HEK293 (cell line): Measurements from ENCODE around the gene PLEKHA6.

ENCODE experiments used
- CTCF ChIA-PET: fragments of 350-600 bp; formaldehyde crosslinking; extraction: SDS; loops from one replicate; lab custom pipeline; 2021; ENCODE audit warnings: antibody characterized with exemption; lab: Yijun Ruan, JAX
- POLR2A ChIA-PET: fragments of 300-600 bp; formaldehyde crosslinking; extraction: SDS; loops from one replicate; lab custom pipeline; 2020; ENCODE audit warnings: antibody characterized with exemption, inconsistent platforms; lab: Yijun Ruan, JAX
- H3K27ac ChIP-seq: fragments of 200-500 bp; sonication (Bioruptor generic); 2 replicates; pipeline ENCODE4 v1.5.1; 2014; ENCODE audit warnings: low read depth, low read length, control low read depth, inconsistent platforms; ENCODE audit errors: extremely low read depth
- H3K36me3 ChIP-seq, 2 experiments: fragments of 200-500 bp in 1 of 2; sonication (Bioruptor generic) in 1 of 2; 1 replicate in 1 of 2; 2 replicates in 1 of 2; pipeline ENCODE4 v1.5.1; 2014 to 2017; ENCODE audit warnings: inconsistent platforms in 2 of 2, low read length in 2 of 2; ENCODE audit not compliant: control insufficient read depth in 2 of 2, insufficient read depth in 1 of 2
- H3K4me1 ChIP-seq: fragments of 200-500 bp; sonication (Bioruptor generic); 2 replicates; pipeline ENCODE4 v1.5.1; 2014; ENCODE audit warnings: mild to moderate bottlenecking, low read length, inconsistent platforms; ENCODE audit not compliant: control insufficient read depth, insufficient read depth
- H3K4me3 ChIP-seq: 2 replicates; pipeline ENCODE4 v1.5.1; 2011; ENCODE audit warnings: low read depth, mild to moderate bottlenecking, control low read depth, low read length, moderate library complexity
- H3K9me3 ChIP-seq: fragments of 200-500 bp; sonication (Bioruptor generic); 2 replicates; pipeline ENCODE4 v1.5.1; 2014; ENCODE audit warnings: low read depth, low read length, inconsistent platforms; ENCODE audit not compliant: control insufficient read depth, insufficient read depth
- GLI4 ChIP-seq: fragments of 450-650 bp; formaldehyde crosslinking; IDR thresholded peaks from 2 replicates; pipeline ENCODE4 v1.5.1; 2016; ENCODE audit warnings: missing biosample characterization, missing genetic modification characterization
- GLIS1 ChIP-seq: fragments of 450-650 bp; formaldehyde crosslinking; IDR thresholded peaks from 2 replicates; pipeline ENCODE4 v1.5.1; 2016; ENCODE audit warnings: missing biosample characterization, missing genetic modification characterization
- RBAK ChIP-seq: fragments of 450-650 bp; formaldehyde crosslinking; IDR thresholded peaks from 2 replicates; pipeline ENCODE4 v1.5.1; 2016; ENCODE audit warnings: missing biosample characterization, missing genetic modification characterization
- SETDB1 ChIP-seq: IDR thresholded peaks from one replicate; pipeline ENCODE4 v1.6.1; 2017; ENCODE audit warnings: mild to moderate bottlenecking, low read length, moderate library complexity, mixed read lengths; ENCODE audit not compliant: insufficient read length
- SP3 ChIP-seq: fragments of 450-650 bp; formaldehyde crosslinking; IDR thresholded peaks from 2 replicates; pipeline ENCODE4 v1.5.1; 2016; ENCODE audit warnings: missing biosample characterization, missing genetic modification characterization
- ZBTB1 ChIP-seq: fragments of 450-650 bp; formaldehyde crosslinking; IDR thresholded peaks from 2 replicates; pipeline ENCODE4 v1.5.1; 2016; ENCODE audit warnings: missing biosample characterization, missing genetic modification characterization
- ZBTB21 ChIP-seq: fragments of 450-650 bp; formaldehyde crosslinking; IDR thresholded peaks from 2 replicates; pipeline ENCODE4 v1.5.1; 2017; ENCODE audit warnings: missing biosample characterization, missing genetic modification characterization
- ZNF16 ChIP-seq: fragments of 450-650 bp; formaldehyde crosslinking; IDR thresholded peaks from 2 replicates; pipeline ENCODE4 v1.5.1; 2016; ENCODE audit warnings: low read depth, missing biosample characterization, missing genetic modification characterization
- ZNF24 ChIP-seq: fragments of 450-650 bp; formaldehyde crosslinking; IDR thresholded peaks from 2 replicates; pipeline ENCODE4 v1.5.1; 2016; ENCODE audit warnings: missing biosample characterization, missing genetic modification characterization
- ZNF274 ChIP-seq, 2 experiments: fragments of 200-500 bp in 1 of 2; fragments of 450-650 bp in 1 of 2; sonication (Bioruptor generic) in 1 of 2; formaldehyde crosslinking in 1 of 2; IDR thresholded peaks; 2 replicates each; pipeline versions ENCODE4 v1.5.1 to v1.6.1; 2014 to 2016; ENCODE audit warnings: borderline replicate concordance in 1 of 2, inconsistent platforms in 1 of 2, low read length in 1 of 2, missing biosample characterization in 1 of 2, missing genetic modification characterization in 1 of 2
- ZNF335 ChIP-seq: fragments of 450-650 bp; formaldehyde crosslinking; conservative IDR thresholded peaks from 2 replicates; pipeline ENCODE4 v1.5.1; 2016; ENCODE audit warnings: missing biosample characterization, missing genetic modification characterization
- ZNF341 ChIP-seq: fragments of 450-650 bp; formaldehyde crosslinking; IDR thresholded peaks from 2 replicates; pipeline ENCODE4; 2016; ENCODE audit warnings: low read depth, missing biosample characterization, missing genetic modification characterization
- ZNF394 ChIP-seq: fragments of 450-650 bp; formaldehyde crosslinking; IDR thresholded peaks from 2 replicates; pipeline ENCODE4 v1.5.1; 2016; ENCODE audit warnings: missing biosample characterization, missing genetic modification characterization, mild to moderate bottlenecking, moderate library complexity, borderline replicate concordance
- ZNF623 ChIP-seq: fragments of 450-650 bp; formaldehyde crosslinking; IDR thresholded peaks from 2 replicates; pipeline ENCODE4 v1.5.1; 2016; ENCODE audit warnings: missing biosample characterization, missing genetic modification characterization
- ZNF837 ChIP-seq: fragments of 450-650 bp; formaldehyde crosslinking; IDR thresholded peaks from 2 replicates; pipeline ENCODE4 v1.5.1; 2016; ENCODE audit warnings: missing biosample characterization, missing genetic modification characterization
- TF ChIP-seq, protein P1 (sequence below): fragments of 450-650 bp; formaldehyde crosslinking; IDR thresholded peaks from 2 replicates; pipeline ENCODE4 v1.5.1; 2016; ENCODE audit warnings: missing biosample characterization, missing genetic modification characterization
- TF ChIP-seq, protein P2 (sequence below): fragments of 450-650 bp; IDR thresholded peaks from 2 replicates; pipeline ENCODE4 v1.5.1; 2018; ENCODE audit warnings: missing biosample characterization, mild to moderate bottlenecking, missing genetic modification characterization
- TF ChIP-seq, protein P3 (sequence below): fragments of 450-650 bp; formaldehyde crosslinking; IDR thresholded peaks from 2 replicates; pipeline ENCODE4 v1.5.1; 2016; ENCODE audit warnings: missing biosample characterization, missing genetic modification characterization
- TF ChIP-seq, protein P4 (sequence below): fragments of 450-650 bp; formaldehyde crosslinking; IDR thresholded peaks from 2 replicates; pipeline ENCODE4 v1.5.1; 2016; ENCODE audit warnings: missing biosample characterization, missing genetic modification characterization

The PLEKHA6 gene

DNA sequence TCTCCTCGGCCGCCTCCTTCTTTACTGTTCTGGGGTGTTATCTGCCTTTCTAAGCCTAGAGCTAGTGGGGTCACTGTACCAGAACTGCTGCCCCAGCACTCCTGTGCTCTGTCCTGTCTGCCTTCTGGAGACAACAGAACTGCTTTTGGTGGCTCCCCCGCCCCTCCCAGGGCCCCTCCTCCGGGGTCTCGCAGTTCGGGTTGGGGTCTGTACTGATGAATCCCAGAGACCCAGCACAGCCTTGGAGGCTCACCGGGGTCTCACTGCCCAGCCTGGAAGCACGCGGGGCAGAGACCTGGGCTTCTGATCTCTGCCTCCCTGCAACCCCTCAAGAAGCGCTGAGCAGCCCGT, 3.2 kb upstream of the PLEKHA6 start (continued):
- no peak for TF ChIP-seq ZNF394
- no peak for TF ChIP-seq ZNF341
- TF ChIP-seq, protein P1, sequence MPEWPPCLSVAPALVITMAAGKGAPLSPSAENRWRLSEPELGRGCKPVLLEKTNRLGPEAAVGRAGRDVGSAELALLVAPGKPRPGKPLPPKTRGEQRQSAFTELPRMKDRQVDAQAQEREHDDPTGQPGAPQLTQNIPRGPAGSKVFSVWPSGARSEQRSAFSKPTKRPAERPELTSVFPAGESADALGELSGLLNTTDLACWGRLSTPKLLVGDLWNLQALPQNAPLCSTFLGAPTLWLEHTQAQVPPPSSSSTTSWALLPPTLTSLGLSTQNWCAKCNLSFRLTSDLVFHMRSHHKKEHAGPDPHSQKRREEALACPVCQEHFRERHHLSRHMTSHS (tag by site-specific recombination), result no peak
- TF ChIP-seq SETDB1, result no peak

DNA sequence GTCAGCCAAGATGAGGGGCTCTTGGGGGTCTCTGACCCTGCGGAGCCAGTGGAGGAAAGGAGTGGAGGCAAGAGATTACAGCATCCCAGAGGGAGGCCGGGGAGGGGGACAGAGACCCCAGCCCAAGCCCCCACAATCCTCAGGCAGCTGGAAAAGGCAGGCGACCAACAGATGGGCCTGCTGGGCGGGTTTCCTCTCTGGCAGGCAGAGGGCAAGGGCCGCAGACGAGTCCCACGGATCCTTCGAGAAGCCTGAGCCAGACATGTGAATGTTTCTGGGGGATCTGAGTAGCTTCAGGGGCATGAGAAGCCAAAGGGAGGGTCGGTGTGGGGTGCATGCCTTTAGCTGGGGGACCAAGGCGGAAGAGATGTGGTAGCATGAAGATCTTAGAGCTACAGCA, 2.1 kb upstream of the PLEKHA6 start:
- no peak overlapping the region for H3K27ac ChIP-seq
- no peaks in the 10 kb centered on the region for H3K9me3 ChIP-seq
- no peak overlapping the region for H3K4me3 ChIP-seq
- ChIA-PET CTCF (interaction anchor here (0.5 to 7.9 kb wide), 13 partner anchors 34 to 233 kb away, joined by 3 to 178 read pairs (median 14); partner anchors contain the start of genes GOLT1A and REN), POLR2A (interaction anchor here (2.1 kb wide), 1 partner anchor 37 kb away, joined by 4 read pairs; no protein-coding TSS in a partner anchor)
- H3K36me3 ChIP-seq, result no peaks in the 10 kb centered on the region
- no peaks in the 10 kb centered on the region; the same call in 1 of the 2 replicates for H3K4me1 ChIP-seq
- TF ChIP-seq GLI4 (tag by site-specific recombination) (no peak), ZBTB1 (no peak), SETDB1 (no peak), ZNF837 (tag by site-specific recombination) (no peak), ZNF335 (tag by site-specific recombination) (no peak), ZBTB21 (tag by site-specific recombination) (no peak), ZNF623 (no peak), ZNF16 (tag by site-specific recombination) (no peak), SP3 (tag by site-specific recombination) (no peak), ZNF24 (tag by site-specific recombination) (no peak), RBAK (tag by site-specific recombination) (no peak)
- TF ChIP-seq, protein P2, sequence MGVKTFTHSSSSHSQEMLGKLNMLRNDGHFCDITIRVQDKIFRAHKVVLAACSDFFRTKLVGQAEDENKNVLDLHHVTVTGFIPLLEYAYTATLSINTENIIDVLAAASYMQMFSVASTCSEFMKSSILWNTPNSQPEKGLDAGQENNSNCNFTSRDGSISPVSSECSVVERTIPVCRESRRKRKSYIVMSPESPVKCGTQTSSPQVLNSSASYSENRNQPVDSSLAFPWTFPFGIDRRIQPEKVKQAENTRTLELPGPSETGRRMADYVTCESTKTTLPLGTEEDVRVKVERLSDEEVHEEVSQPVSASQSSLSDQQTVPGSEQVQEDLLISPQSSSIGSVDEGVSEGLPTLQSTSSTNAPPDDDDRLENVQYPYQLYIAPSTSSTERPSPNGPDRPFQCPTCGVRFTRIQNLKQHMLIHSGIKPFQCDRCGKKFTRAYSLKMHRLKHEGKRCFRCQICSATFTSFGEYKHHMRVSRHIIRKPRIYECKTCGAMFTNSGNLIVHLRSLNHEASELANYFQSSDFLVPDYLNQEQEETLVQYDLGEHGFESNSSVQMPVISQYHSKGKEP (tag by site-specific recombination), result no peak
- TF ChIP-seq, protein P3, sequence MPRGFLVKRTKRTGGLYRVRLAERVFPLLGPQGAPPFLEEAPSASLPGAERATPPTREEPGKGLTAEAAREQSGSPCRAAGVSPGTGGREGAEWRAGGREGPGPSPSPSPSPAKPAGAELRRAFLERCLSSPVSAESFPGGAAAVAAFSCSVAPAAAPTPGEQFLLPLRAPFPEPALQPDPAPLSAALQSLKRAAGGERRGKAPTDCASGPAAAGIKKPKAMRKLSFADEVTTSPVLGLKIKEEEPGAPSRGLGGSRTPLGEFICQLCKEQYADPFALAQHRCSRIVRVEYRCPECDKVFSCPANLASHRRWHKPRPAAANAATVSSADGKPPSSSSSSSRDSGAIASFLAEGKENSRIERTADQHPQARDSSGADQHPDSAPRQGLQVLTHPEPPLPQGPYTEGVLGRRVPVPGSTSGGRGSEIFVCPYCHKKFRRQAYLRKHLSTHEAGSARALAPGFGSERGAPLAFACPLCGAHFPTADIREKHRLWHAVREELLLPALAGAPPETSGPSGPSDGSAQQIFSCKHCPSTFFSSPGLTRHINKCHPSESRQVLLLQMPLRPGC (tag by site-specific recombination), result no peak
- TF ChIP-seq, protein P4, sequence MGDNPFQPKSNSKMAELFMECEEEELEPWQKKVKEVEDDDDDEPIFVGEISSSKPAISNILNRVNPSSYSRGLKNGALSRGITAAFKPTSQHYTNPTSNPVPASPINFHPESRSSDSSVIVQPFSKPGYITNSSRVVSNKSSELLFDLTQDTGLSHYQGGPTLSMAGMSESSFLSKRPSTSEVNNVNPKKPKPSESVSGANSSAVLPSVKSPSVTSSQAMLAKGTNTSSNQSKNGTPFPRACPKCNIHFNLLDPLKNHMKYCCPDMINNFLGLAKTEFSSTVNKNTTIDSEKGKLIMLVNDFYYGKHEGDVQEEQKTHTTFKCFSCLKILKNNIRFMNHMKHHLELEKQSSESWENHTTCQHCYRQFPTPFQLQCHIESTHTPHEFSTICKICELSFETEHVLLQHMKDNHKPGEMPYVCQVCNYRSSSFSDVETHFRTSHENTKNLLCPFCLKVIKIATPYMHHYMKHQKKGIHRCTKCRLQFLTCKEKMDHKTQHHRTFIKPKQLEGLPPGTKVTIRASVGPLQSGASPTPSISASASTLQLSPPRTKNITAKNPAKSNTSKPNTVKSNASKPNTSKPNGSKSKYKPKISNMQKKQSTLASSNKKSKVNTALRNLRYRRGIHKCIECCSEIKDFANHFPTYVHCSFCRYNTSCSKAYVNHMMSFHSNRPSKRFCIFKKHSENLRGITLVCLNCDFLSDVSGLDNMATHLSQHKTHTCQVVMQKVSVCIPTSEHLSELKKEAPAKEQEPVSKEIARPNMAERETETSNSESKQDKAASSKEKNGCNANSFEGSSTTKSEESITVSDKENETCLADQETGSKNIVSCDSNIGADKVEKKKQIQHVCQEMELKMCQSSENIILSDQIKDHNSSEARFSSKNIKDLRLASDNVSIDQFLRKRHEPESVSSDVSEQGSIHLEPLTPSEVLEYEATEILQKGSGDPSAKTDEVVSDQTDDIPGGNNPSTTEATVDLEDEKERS (tag by site-specific recombination), result no peak

DNA sequence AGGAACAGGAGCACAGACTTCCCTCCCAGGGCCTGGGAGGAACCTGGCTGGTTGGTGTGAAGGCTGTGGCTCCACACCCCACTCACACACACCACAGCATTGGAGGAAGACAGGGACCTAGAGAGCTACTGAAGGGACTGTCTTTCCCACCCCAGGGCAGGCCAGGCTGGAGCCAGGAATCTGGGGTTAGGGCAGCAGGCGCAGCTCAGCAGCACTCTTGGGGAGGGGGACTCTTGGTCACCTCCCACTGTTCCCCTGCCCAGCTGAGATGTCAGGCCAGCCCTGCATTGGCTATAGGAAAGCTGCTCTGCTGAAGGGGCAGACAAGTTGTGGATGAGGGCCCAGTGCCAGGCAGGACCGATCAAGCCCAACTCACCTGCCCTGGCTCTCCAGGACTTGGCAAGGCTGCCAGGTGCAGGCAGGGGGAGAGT, 1.6 kb upstream of the PLEKHA6 start:
- TF ChIP-seq GLIS1 (0 out of 2 replicates have a peak, but pooled peaks have one; percentile 11), ZNF274 (IDR thresholded peaks at IDR 0.05; ENCODE audit: low read length) (no peak), ZNF274 (tag by site-specific recombination; IDR thresholded peaks at IDR 0.05; ENCODE audit: borderline replicate concordance) (no peak)

More for the DNA sequence above, 1.6 kb upstream of the PLEKHA6 start:
- Histone ChIP-seq H3K27ac (no peak overlapping the region), H3K9me3 (no peaks in the 10 kb centered on the region), H3K36me3 (no peaks in the 10 kb centered on the region), H3K4me1 (no peaks in the 10 kb centered on the region; the same call in 1 of the 2 replicates), H3K4me3 (no peak overlapping the region)
- CTCF ChIA-PET, result interaction anchor here (0.5 to 7.9 kb wide), 10 partner anchors 34 to 232 kb away, joined by 3 to 178 read pairs (median 16); partner anchors contain the start of genes GOLT1A and REN
- POLR2A ChIA-PET, result no interaction called here
